GM18873 (cell line): ENCODE data around the gene TOMM22.
"Not testable (repeated sequence)": the region's sequence is repeated elsewhere in the genome, so short reads cannot be mapped to it uniquely, and the experiment has no call there.

Experiments
- ATAC-seq: cut with Tn5 transposase; IDR thresholded peaks from one replicate; pipeline ENCODE4 v1.9.1; 2021; ENCODE audit warnings: mild to moderate bottlenecking, moderate library complexity, moderate number of reproducible peaks; ENCODE audit not compliant: unreplicated experiment, low FRiP score

The TOMM22 gene

GRCh38 chr22:38681582-38682335, at the start of gene TOMM22:
Gene TOMM22 (plus strand): TSS chr22:38681957. CDS start chr22:38681979, 22 bp downstream.
- peak; percentile 83 for ATAC-seq

- no peak for ATAC-seq
Observed at GRCh38 chr22:38632528-38632927, 49.2 kb upstream of the TOMM22 start.

GRCh38 chr22:38638216-38638615, 43.5 kb upstream of the TOMM22 start:
- no peak for ATAC-seq

- ATAC-seq: no peak
Observed at GRCh38 chr22:38638728-38639127, 43.0 kb upstream of the TOMM22 start.

GRCh38 chr22:38641476-38642040, 40.2 kb upstream of the TOMM22 start:
- no peak for ATAC-seq

GRCh38 chr22:38644245-38644644, 37.5 kb upstream of the TOMM22 start:
- ATAC-seq: not testable (repeated sequence)

GRCh38 chr22:38645430-38645829, 36.3 kb upstream of the TOMM22 start:
- ATAC-seq: no peak

GRCh38 chr22:38649841-38650522, 31.8 kb upstream of the TOMM22 start:
- no peak for ATAC-seq

- no peak for ATAC-seq
Observed at GRCh38 chr22:38652859-38653258, 28.9 kb upstream of the TOMM22 start.

GRCh38 chr22:38653741-38654140, 28.0 kb upstream of the TOMM22 start:
- ATAC-seq: no peak

- ATAC-seq: no peak
Observed at GRCh38 chr22:38655519-38656255, 26.1 kb upstream of the TOMM22 start.

- peak; percentile 58 for ATAC-seq
Observed at GRCh38 chr22:38656256-38657044, 25.3 kb upstream of the TOMM22 start, which contains the start of the genes CBY1 and FAM227A. Gene CBY1 (plus strand): TSS chr22:38656638. CDS start chr22:38668055, 11,417 bp downstream. Gene FAM227A (minus strand): TSS chr22:38656392. CDS start chr22:38650168, 6,224 bp downstream.

- ATAC-seq: peak; percentile 31
Observed at GRCh38 chr22:38657045-38657909, 24.5 kb upstream of the TOMM22 start.

- no peak for ATAC-seq
Observed at GRCh38 chr22:38674888-38675287, 6.9 kb upstream of the TOMM22 start.

GRCh38 chr22:38675833-38676232, 5.9 kb upstream of the TOMM22 start:
- no peak for ATAC-seq

GRCh38 chr22:38684895-38685294, 3.1 kb downstream of the TOMM22 start:
- no peak for ATAC-seq

- no peak for ATAC-seq
Observed at GRCh38 chr22:38685761-38686160, 4.0 kb downstream of the TOMM22 start.

GRCh38 chr22:38689651-38690050, 7.9 kb downstream of the TOMM22 start:
- no peak for ATAC-seq

GRCh38 chr22:38694049-38694448, 12.3 kb downstream of the TOMM22 start:
- ATAC-seq: no peak
